Hepatocyte (in vitro differentiated cells): ENCODE data around the gene MS4A4E. TPM values are rescaled to one million over a fixed set of nuclear protein-coding genes. Genes with fewer than 3 reads are reported as not detected.

Experiments used
- DNase-seq: peaks from one replicate; pipeline ENCODE4 v3.0.0-alpha.2; 2016; ENCODE audit warnings: low spot score
- H2AFZ ChIP-seq: fragments of 200-600 bp; sonication (generic); 2 replicates; pipeline ENCODE4 v1.6.0; 2016; ENCODE audit warnings: antibody characterized with exemption, mild to moderate bottlenecking
- H3K27ac ChIP-seq: fragments of 200-600 bp; sonication (generic); 2 replicates; pipeline ENCODE4 v1.5.1; 2016; ENCODE audit warnings: mild to moderate bottlenecking
- H3K27me3 ChIP-seq: fragments of 200-600 bp; sonication (generic); 2 replicates; pipeline ENCODE4 v1.6.1; 2016
- H3K36me3 ChIP-seq: fragments of 200-600 bp; sonication (generic); replicated peaks from 2 replicates; pipeline ENCODE4 v1.5.1; 2016; ENCODE audit warnings: low read depth; ENCODE audit not compliant: insufficient read depth
- H3K4me1 ChIP-seq: fragments of 200-600 bp; sonication (generic); 2 replicates; pipeline ENCODE4 v1.5.1; 2016; ENCODE audit warnings: mild to moderate bottlenecking, moderate library complexity; ENCODE audit not compliant: insufficient read depth
- H3K4me2 ChIP-seq: fragments of 200-600 bp; sonication (generic); 2 replicates; pipeline ENCODE4 v1.6.0; 2016
- H3K4me3 ChIP-seq: fragments of 200-600 bp; sonication (generic); 2 replicates; pipeline ENCODE4 v1.5.1; 2016; ENCODE audit warnings: mild to moderate bottlenecking
- H3K79me2 ChIP-seq: fragments of 200-600 bp; sonication (generic); 2 replicates; pipeline ENCODE4 v1.6.0; 2017; ENCODE audit warnings: mild to moderate bottlenecking
- H3K9me2 ChIP-seq: fragments of 200-600 bp; sonication (generic); replicated peaks from 2 replicates; pipeline ENCODE4 v1.6.0; 2017; ENCODE audit warnings: mild to moderate bottlenecking; ENCODE audit not compliant: insufficient read depth
- H3K9me3 ChIP-seq: fragments of 200-600 bp; sonication (generic); 2 replicates; pipeline ENCODE4 v1.5.1; 2016; ENCODE audit warnings: low read depth, mild to moderate bottlenecking
- H4K20me1 ChIP-seq: fragments of 200-600 bp; sonication (generic); 2 replicates; pipeline ENCODE4 v1.6.0; 2016; ENCODE audit warnings: mild to moderate bottlenecking; ENCODE audit not compliant: insufficient read depth, poor library complexity, severe bottlenecking
- CTCF ChIP-seq: fragments of 200-600 bp; sonication (generic); IDR thresholded peaks from 2 replicates; pipeline ENCODE4 v1.5.1; 2016; ENCODE audit warnings: antibody characterized with exemption, mild to moderate bottlenecking; ENCODE audit not compliant: poor library complexity
- EZH2 ChIP-seq: fragments of 200-600 bp; sonication (generic); IDR thresholded peaks from 2 replicates; pipeline ENCODE4 v1.6.1; 2016; ENCODE audit warnings: antibody characterized with exemption, mild to moderate bottlenecking, borderline replicate concordance
- EZH2phosphoT487 ChIP-seq: fragments of 200-600 bp; sonication (generic); IDR thresholded peaks from one replicate; pipeline ENCODE4 v1.6.1; 2018; ENCODE audit warnings: antibody characterized with exemption, mild to moderate bottlenecking, low read depth, moderate library complexity; ENCODE audit not compliant: unreplicated experiment, severe bottlenecking
- WGBS: methylation state at CpG from one replicate; pipeline ENCODE4 v1.1.6; 2016; ENCODE audit warnings: low lambda C conversion rate; ENCODE audit errors: missing lambda C conversion rate; 5-methylcytosine and 5-hydroxymethylcytosine counted together
- polyA plus RNA-seq: library from polyadenylated mRNA; unstranded; fragments of >200 nt; fragmentation: Nextera tagmentation; extraction: Ambion mirVana; gene quantifications from 2 replicates; pipeline ENCODE4 v1.2.1, GENCODE V29; 2016
- total RNA-seq: library from RNA; depleted of rRNA; stranded (reverse); fragments of >200 nt; gene quantifications from 2 replicates; pipeline ENCODE4 v1.2.3, GENCODE V29; 2014

Gene MS4A4E
- total and polyA plus RNA-seq, 2 experiments from 2014 or later = not detected

GRCh38 chr11:60175860-60176275, 67.1 kb downstream of the MS4A4E start:
- Histone ChIP-seq H3K9me3 (no peaks in the 10 kb centered on the region), H3K36me3 (no peaks in the 10 kb centered on the region), H4K20me1 (no peaks in the 10 kb centered on the region), H2AFZ (no peak overlapping the region), H3K4me2 (no peak overlapping the region), H3K27ac (no peak overlapping the region), H3K4me3 (no peak overlapping the region), H3K79me2 (no peaks in the 10 kb centered on the region), H3K27me3 (no peaks in the 10 kb centered on the region), H3K9me2 (no peaks in the 10 kb centered on the region), H3K4me1 (no peaks in the 10 kb centered on the region)
- 87% methylated on average over 5 of the region's 5 CpGs for WGBS
- TF ChIP-seq EZH2phosphoT487 (no peak), CTCF (no peak), EZH2 (no peak)
- no peak for DNase-seq

- H2AFZ ChIP-seq = no peak overlapping the region
- H3K4me3 ChIP-seq = no peak overlapping the region
- H3K4me1 ChIP-seq = no peaks in the 10 kb centered on the region
- no peaks in the 10 kb centered on the region for H3K36me3 ChIP-seq
- no peak for TF ChIP-seq EZH2phosphoT487
- TF ChIP-seq CTCF = no peak
- no peak for TF ChIP-seq EZH2
- H3K9me2 ChIP-seq = no peaks in the 10 kb centered on the region
- DNase-seq = no peak
- H3K79me2 ChIP-seq = no peaks in the 10 kb centered on the region
- H3K4me2 ChIP-seq = no peak overlapping the region
- H3K27ac ChIP-seq = no peak overlapping the region
- H3K9me3 ChIP-seq = no peaks in the 10 kb centered on the region
- H4K20me1 ChIP-seq = no peaks in the 10 kb centered on the region
- no peaks in the 10 kb centered on the region for H3K27me3 ChIP-seq
Observed at GRCh38 chr11:60172011-60172410, 70.9 kb downstream of the MS4A4E start.

- no peak overlapping the region for H3K4me3 ChIP-seq
- H3K36me3 ChIP-seq = no peaks in the 10 kb centered on the region
- no peaks in the 10 kb centered on the region for H3K79me2 ChIP-seq
- no peaks in the 10 kb centered on the region for H3K9me3 ChIP-seq
- DNase-seq = no peak
- 93% methylated on average over 1 of the region's 1 CpG for WGBS
- H2AFZ ChIP-seq = no peak overlapping the region
- no peak overlapping the region for H3K27ac ChIP-seq
- H3K27me3 ChIP-seq = no peaks in the 10 kb centered on the region
- no peaks in the 10 kb centered on the region for H3K9me2 ChIP-seq
- H3K4me1 ChIP-seq = no peaks in the 10 kb centered on the region
- TF ChIP-seq EZH2phosphoT487 = no peak
- no peak for TF ChIP-seq CTCF
- TF ChIP-seq EZH2 = no peak
- H4K20me1 ChIP-seq = no peaks in the 10 kb centered on the region
- no peak overlapping the region for H3K4me2 ChIP-seq
Observed at GRCh38 chr11:60170566-60170965, 72.4 kb downstream of the MS4A4E start.

- 80% methylated on average over 6 of the region's 6 CpGs for WGBS
- H3K4me1 ChIP-seq = no peaks in the 10 kb centered on the region
- H3K79me2 ChIP-seq = no peaks in the 10 kb centered on the region
- H3K9me2 ChIP-seq = no peaks in the 10 kb centered on the region
- no peaks in the 10 kb centered on the region for H4K20me1 ChIP-seq
- H3K27ac ChIP-seq = no peak overlapping the region
- no peaks in the 10 kb centered on the region for H3K36me3 ChIP-seq
- H3K4me2 ChIP-seq = no peak overlapping the region
- DNase-seq = no peak
- H3K9me3 ChIP-seq = no peaks in the 10 kb centered on the region
- no peak overlapping the region for H2AFZ ChIP-seq
- no peaks in the 10 kb centered on the region for H3K27me3 ChIP-seq
- peak; percentile 29 for TF ChIP-seq CTCF
- no peak for TF ChIP-seq EZH2
- no peak for TF ChIP-seq EZH2phosphoT487
- H3K4me3 ChIP-seq = no peak overlapping the region
Observed at GRCh38 chr11:60169264-60169915, 73.5 kb downstream of the MS4A4E start.
